Spleen (tissue), 11 donors: ENCODE data around the gene PTPRT. TPM values are rescaled to one million over a fixed set of nuclear protein-coding genes. Genes with fewer than 3 reads are reported as not detected.

Source experiments
- DNase-seq: peaks from one replicate; pipeline ENCODE4 v3.0.0-alpha.2; 2020
- H3K27ac ChIP-seq, 8 donors: fragments of 200-600 bp; sonication (generic) in 7 of 8; 1 replicate in 4 of 8; 2 replicates in 4 of 8; pipeline versions ENCODE4 v1.5.0 to v1.8.0; 2016 to 2021; ENCODE audit warnings: inconsistent platforms in 4 of 8, mild to moderate bottlenecking in 4 of 8, moderate library complexity in 1 of 8
- H3K27me3 ChIP-seq, 7 donors: fragments of 200-600 bp; sonication (generic) in 6 of 7; replicated peaks in 1 of 7; 1 replicate in 4 of 7; 2 replicates in 3 of 7; pipeline versions ENCODE4 v1.5.0 to v1.8.0; 2016 to 2021; ENCODE audit warnings: inconsistent platforms in 3 of 7, mild to moderate bottlenecking in 1 of 7
- H3K36me3 ChIP-seq, 6 donors: fragments of 200-600 bp; sonication (generic) in 5 of 6; 1 replicate in 4 of 6; 2 replicates in 2 of 6; pipeline versions ENCODE4 v1.5.0 to v1.8.0; 2016 to 2021; ENCODE audit warnings: inconsistent platforms in 2 of 6
- H3K4me1 ChIP-seq, 6 donors: fragments of 200-600 bp; sonication (generic) in 5 of 6; 1 replicate in 3 of 6; 2 replicates in 3 of 6; pipeline versions ENCODE4 v1.5.0 to v1.8.0; 2016 to 2021; ENCODE audit warnings: inconsistent platforms in 3 of 6
- H3K4me3 ChIP-seq, 8 donors: fragments of 200-600 bp; sonication (generic) in 7 of 8; 1 replicate in 4 of 8; 2 replicates in 4 of 8; pipeline versions ENCODE4 v1.5.0 to v1.8.0; 2016 to 2021; ENCODE audit warnings: inconsistent platforms in 4 of 8, mild to moderate bottlenecking in 4 of 8, moderate library complexity in 2 of 8
- H3K9me3 ChIP-seq, 8 donors: fragments of 200-600 bp; sonication (generic) in 7 of 8; 1 replicate in 4 of 8; 2 replicates in 4 of 8; pipeline versions ENCODE4 v1.5.0 to v1.8.0; 2016 to 2021; ENCODE audit warnings: inconsistent platforms in 4 of 8
- POLR2A ChIP-seq, 3 donors: fragments of 450-650 bp; IDR thresholded peaks; one replicate each; pipeline ENCODE4 v1.5.1; 2017; ENCODE audit warnings: antibody characterized with exemption in 3 of 3, mild to moderate bottlenecking in 1 of 3
- POLR2AphosphoS5 ChIP-seq, 3 donors: sonication (generic); formaldehyde crosslinking; IDR thresholded peaks; one replicate each; pipeline ENCODE4 v1.5.1; 2017; ENCODE audit warnings: antibody characterized with exemption in 3 of 3
- WGBS, 5 donors: extraction: QIAGEN DNeasy Blood & Tissue Kit in 3 of 5; methylation state at CpG; one replicate each; pipeline versions ENCODE4 v1.1.5 to v1.1.7; 2013 to 2018; 5-methylcytosine and 5-hydroxymethylcytosine counted together
- intact Hi-C: fragments of 100-400 bp; cut with DNase I; formaldehyde crosslinking; loops from one replicate; pipeline ENCODE4 v1.15.0; 2023; ENCODE audit warnings: low total_unique reads
- polyA plus RNA-seq, 3 donors: library from polyadenylated mRNA; stranded (reverse); fragments of 200-250 nt; gene quantifications; one replicate each; pipeline ENCODE4 v1.2.1, GENCODE V29; 2013
- total RNA-seq, 7 donors: library from RNA; depleted of rRNA in 3 of 7; stranded (reverse); fragments of >200 nt in 3 of 7; fragmentation: NEBNext Ultra II Directional in 4 of 7; extraction: Animal tissue kit (Norgen Biotek cat#: 25700) in 4 of 7; gene quantifications; one replicate each; pipeline versions ENCODE4 v1.1.0 to v1.2.1, GENCODE V29; 2016 to 2021
- TF ChIP-seq, protein P1 (sequence below), 11 experiments: fragments of 200-600 bp in 7 of 11; fragments of 450-650 bp in 4 of 11; sonication (generic) in 4 of 11; IDR thresholded peaks in 8 of 11; conservative IDR thresholded peaks in 3 of 11; 1 replicate in 7 of 11; 2 replicates in 4 of 11; pipeline versions ENCODE4 v1.4.0 to v1.8.0; 2016 to 2021; ENCODE audit warnings: antibody characterized with exemption in 11 of 11, inconsistent platforms in 4 of 11, mild to moderate bottlenecking in 1 of 11
- donor health status: healthy with polysubstance abuse.
- donor health status: DM: no; HTN: no; CAD: no; lungs with moderate emphysema.
- donor health status: DM: no; HTN: no; CAD: no.
- donor health status: Bipolar disorder and iron deficiency.
- donor health status: healthy.
- donor health status: DM: no; HTN: no; CAD: no.
- donor health status: DM: yes; HTN: yes; CAD: no.

Gene PTPRT
- total and polyA plus RNA-seq, 10 donors = 0.02 to 4.7 (median 1.2) TPM

DNA sequence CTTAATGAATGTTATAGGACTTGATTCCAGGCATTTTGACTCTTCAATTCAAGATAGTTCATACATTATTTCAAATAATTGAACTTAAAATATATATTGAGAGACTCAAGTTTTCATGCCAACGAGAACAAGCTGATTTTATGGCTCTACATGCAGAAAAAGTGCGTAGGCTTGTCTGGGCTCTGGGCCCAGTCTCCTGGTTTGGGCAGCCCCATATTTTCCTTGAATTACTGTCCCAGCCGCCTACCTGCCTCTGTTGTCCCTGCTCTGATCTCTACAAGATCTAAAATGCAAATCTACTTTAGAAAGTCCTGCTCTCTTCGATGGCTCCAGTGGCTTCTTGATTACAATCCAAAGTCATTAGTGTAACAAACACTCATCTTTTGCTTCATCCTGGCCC lies 1034.1 kb downstream of the PTPRT start:
- Histone ChIP-seq H3K36me3 (no peaks in the 10 kb centered on the region), H3K4me1 (no peaks in the 10 kb centered on the region), H3K27ac (no peak overlapping the region), H3K9me3 (peaks cover 0 to 4% (median 0%) of the 10 kb centered on the region in 8 donors), H3K4me3 (no peak overlapping the region), H3K27me3 (no peaks in the 10 kb centered on the region)
- intact Hi-C loops = no loop called here
- no peak for TF ChIP-seq POLR2AphosphoS5 (IDR thresholded peaks at IDR 0.05)
- no peak for TF ChIP-seq POLR2A (IDR thresholded peaks at IDR 0.05)
- TF ChIP-seq, protein P1, sequence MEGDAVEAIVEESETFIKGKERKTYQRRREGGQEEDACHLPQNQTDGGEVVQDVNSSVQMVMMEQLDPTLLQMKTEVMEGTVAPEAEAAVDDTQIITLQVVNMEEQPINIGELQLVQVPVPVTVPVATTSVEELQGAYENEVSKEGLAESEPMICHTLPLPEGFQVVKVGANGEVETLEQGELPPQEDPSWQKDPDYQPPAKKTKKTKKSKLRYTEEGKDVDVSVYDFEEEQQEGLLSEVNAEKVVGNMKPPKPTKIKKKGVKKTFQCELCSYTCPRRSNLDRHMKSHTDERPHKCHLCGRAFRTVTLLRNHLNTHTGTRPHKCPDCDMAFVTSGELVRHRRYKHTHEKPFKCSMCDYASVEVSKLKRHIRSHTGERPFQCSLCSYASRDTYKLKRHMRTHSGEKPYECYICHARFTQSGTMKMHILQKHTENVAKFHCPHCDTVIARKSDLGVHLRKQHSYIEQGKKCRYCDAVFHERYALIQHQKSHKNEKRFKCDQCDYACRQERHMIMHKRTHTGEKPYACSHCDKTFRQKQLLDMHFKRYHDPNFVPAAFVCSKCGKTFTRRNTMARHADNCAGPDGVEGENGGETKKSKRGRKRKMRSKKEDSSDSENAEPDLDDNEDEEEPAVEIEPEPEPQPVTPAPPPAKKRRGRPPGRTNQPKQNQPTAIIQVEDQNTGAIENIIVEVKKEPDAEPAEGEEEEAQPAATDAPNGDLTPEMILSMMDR (IDR thresholded peaks at IDR 0.05 in 8 of 11, conservative IDR thresholded peaks at IDR 0.05 in 3 of 11) = no peak
- DNase-seq = no peak
- 71 to 89% (median 81%) methylated on average over 4 of the region's 4 CpGs for WGBS, 5 donors

DNA sequence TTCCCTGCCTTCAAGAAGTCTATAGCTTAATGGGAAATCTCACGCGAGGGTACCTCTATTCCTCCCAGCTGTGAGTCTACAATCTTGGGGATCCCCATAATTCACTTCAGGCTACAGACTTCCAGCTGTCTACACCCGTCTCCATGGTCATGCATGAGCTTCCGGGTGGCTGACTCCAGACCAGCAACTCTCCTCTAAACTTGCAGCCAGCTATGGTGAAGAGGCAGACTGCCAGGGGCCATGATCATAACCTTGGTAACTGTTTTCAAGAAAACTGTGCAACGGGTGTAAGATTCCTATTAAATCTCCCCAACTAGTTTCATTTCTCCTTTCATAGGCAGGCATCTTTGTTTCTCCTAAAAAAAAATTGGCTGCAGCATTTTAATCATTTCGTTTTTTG lies 1037.1 kb downstream of the PTPRT start:
- intact Hi-C loops = no loop called here
- TF ChIP-seq, protein P1 (IDR thresholded peaks at IDR 0.05 in 8 of 11, conservative IDR thresholded peaks at IDR 0.05 in 3 of 11) = no peak
- TF ChIP-seq POLR2A (IDR thresholded peaks at IDR 0.05) (no peak), POLR2AphosphoS5 (IDR thresholded peaks at IDR 0.05) (no peak)
- peaks cover 0 to 4% (median 0%) of the 10 kb centered on the region in 8 donors for H3K9me3 ChIP-seq
- no peaks in the 10 kb centered on the region for H3K36me3 ChIP-seq
- no peak for DNase-seq
- no peak overlapping the region for H3K27ac ChIP-seq
- 69 to 87% (median 81%) methylated on average over 6 of the region's 6 CpGs for WGBS, 5 donors
- no peak overlapping the region for H3K4me3 ChIP-seq
- H3K4me1 ChIP-seq = no peaks in the 10 kb centered on the region
- H3K27me3 ChIP-seq = no peaks in the 10 kb centered on the region

DNA sequence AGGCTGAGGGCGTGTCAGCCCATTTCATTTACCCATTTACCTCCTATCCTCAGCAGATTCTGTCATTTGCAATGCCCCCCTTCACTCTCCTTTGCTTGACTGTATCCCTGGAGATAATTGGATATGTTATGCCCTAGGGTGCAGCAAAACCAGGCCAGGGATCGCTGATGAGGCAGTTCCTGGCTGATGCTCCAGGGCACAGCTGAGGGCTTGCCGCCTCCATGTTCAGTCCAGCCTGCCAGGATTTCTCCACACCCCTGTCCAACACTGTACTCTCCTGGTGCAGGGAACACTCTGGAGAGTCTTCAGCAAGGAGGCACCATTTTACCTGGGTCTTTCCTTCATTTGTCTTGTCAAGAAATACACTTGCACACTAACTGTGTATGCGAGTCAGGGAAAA lies 1039.5 kb downstream of the PTPRT start:
- no peak for DNase-seq
- H3K27me3 ChIP-seq = no peaks in the 10 kb centered on the region
- peaks cover 0 to 4% (median 0%) of the 10 kb centered on the region in 8 donors for H3K9me3 ChIP-seq
- intact Hi-C loops = no loop called here
- no peaks in the 10 kb centered on the region for H3K4me1 ChIP-seq
- H3K4me3 ChIP-seq = no peak overlapping the region
- no peak overlapping the region for H3K27ac ChIP-seq
- no peaks in the 10 kb centered on the region for H3K36me3 ChIP-seq
- TF ChIP-seq, protein P1 (IDR thresholded peaks at IDR 0.05 in 8 of 11, conservative IDR thresholded peaks at IDR 0.05 in 3 of 11) = no peak
- TF ChIP-seq POLR2AphosphoS5 (IDR thresholded peaks at IDR 0.05) = no peak
- TF ChIP-seq POLR2A (IDR thresholded peaks at IDR 0.05) = no peak
- 81 to 90% (median 87%) methylated on average over 4 of the region's 4 CpGs for WGBS, 5 donors

DNA sequence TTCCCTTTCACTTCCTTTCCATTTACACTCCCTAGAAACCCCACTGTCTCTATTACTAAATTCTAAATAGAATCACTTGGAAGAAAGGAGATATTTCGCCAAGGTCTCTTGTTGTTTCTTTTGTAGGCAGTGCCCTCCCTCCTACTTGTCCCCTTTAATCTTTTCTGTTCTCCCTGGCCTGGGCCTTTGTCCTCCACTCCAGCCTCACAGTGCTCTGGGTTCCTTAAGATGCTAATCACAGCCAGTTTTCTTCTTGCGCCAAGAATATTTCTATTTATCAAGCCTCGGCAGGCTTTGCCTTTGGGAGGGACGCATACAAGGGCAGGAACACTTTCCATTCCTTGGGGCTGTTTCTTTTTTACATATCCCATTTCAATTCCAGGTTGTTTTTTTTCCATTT lies 1051.0 kb downstream of the PTPRT start:
- H3K27ac ChIP-seq = no peak overlapping the region
- no peak for DNase-seq
- H3K9me3 ChIP-seq = no peaks in the 10 kb centered on the region
- H3K36me3 ChIP-seq = no peaks in the 10 kb centered on the region
- no peaks in the 10 kb centered on the region for H3K4me1 ChIP-seq
- TF ChIP-seq, protein P1 (IDR thresholded peaks at IDR 0.05 in 8 of 11, conservative IDR thresholded peaks at IDR 0.05 in 3 of 11) = no peak
- TF ChIP-seq POLR2A (IDR thresholded peaks at IDR 0.05) = no peak
- TF ChIP-seq POLR2AphosphoS5 (IDR thresholded peaks at IDR 0.05) = no peak
- WGBS, 5 donors = 65 to 78% (median 66%) methylated on average over 4 of the region's 4 CpGs
- intact Hi-C loops = no loop called here
- H3K4me3 ChIP-seq = no peak overlapping the region
- no peaks in the 10 kb centered on the region for H3K27me3 ChIP-seq
